ENCODE data around the gene DAB2. TPM values are rescaled to one million over a fixed set of nuclear protein-coding genes. Genes with fewer than 3 reads are reported as not detected.

Gene DAB2
- total RNA-seq, 2 donors from 2014 or later: 96.8 to 133 TPM

DNA sequence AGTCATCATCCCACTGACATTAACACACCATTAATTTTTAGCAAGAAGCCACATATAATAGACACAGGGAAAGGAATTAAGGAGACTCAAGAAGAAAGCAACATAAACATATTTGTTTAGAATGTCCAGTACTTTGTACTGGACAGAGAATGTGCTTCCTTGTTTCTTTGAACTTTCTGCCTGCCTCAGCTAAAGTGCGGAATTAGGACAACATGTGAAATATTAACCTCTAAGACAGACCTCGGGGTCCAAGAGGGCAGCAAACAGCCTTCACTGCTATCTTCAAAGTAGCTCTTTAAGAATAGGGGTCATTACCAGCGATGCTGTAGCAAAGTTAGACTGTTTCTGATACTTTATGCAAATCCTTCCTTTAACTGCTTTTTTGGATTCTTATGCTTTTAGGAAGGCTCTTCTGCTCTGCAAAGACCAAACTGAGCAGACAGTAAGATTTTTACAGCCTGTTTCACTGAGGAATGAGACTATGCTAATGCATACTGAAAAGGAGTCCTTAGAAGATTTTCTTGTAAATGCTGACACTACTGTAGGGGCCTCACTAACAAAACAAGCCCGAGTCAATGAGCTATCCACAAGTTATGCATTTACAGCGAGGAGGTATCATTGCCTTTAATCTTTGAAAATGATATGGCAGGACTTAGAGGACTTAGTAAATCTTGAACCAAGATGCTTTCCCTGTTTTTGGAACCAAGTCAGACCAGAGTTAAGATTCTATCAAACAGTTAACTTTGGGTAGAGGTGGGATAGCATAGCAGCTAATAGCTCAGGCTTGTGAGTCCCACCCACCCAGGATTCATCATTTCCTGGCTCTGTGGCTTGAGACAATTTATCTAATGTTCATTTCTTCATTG is 23.8 kb downstream of the DAB2 start:
- intact Hi-C loops (cut with DNase I): no loop called here

DNA sequence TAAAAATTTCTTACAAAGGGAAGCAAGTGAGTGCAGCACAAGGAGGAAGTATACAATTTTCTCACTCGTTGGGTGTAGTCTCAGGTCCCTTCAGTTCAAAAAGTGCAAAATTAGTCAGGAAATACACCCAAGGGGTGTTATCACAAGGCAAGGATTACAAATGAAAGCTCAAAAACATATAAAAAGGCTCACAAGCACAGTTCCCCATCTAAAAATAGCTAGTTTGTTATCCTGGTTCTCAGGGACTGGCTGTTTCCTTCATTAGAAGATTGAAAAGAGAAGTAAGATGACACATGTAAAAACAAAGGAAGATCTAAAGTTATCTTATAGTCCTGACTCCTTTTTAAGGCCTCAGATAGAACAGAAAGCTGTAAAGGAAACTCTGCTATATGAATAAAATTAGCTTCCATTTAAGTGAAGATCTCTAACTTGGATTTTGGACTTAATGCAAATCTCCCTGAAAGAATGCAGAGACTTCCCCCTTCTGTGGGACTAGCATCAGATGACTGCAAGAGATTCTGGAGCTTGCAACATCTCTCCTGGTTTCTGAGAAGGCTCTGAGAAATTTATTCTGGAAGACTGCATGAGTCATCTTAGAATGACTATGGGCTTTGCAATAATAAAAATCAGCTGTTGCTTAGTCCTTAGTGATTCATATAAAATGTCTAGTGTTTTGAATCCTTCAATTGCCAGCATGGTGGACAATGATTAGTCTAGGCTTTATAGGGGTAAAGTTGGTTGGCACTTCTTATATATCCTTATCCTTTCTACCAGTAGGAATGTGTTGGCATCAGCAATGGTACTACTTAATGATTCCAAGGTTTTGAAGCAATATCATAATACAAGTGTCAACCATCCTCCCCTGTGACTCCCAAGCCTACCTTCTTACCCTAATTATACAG is 25.4 kb downstream of the DAB2 start:
- no peak for DNase-seq (ENCODE audit: low spot score)
- intact Hi-C loops (cut with DNase I): no loop called here

More for the DNA sequence above, 23.8 kb downstream of the DAB2 start:
- no peak for DNase-seq (ENCODE audit: low spot score)

DNA sequence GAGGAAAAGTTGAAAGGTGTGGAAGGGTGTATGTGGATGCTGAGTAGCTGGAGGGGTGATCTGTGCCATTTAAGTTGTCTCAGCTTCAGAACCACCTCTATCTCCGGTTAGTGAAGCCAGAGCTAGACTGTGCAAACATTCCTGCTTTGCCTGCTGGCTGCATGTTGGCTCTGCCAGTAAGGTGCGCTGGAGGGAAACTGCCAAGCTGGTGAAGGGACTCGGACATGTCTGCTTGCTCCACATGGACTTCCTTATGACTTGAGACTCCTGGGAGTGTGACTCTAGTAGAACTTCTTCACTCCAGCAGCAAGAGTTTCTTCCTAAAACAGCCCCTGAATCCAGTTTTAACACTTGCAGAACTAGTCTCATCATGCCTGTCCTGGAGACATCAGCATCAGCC is 27.9 kb downstream of the DAB2 start:
- no peak for DNase-seq (ENCODE audit: low spot score)
- intact Hi-C loops (cut with DNase I): no loop called here

DNA sequence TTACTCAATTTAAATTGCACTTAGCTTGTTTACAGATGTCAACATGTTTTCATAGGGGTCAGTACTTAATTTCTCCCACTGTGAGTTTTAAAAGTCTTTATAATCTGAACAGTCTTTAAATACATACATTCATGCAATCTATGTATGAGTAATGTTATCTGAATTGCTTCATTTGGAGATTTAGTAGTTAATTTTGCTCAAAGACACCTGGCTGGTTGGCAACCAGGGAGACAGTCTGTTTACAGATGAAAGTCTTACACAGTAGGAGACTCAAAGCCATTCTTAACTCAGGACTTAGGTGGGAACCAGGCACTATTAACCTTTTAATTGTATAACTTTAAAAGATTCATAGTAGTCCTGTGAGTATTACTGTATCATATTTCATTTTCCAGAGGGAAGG is 29.3 kb downstream of the DAB2 start:
- intact Hi-C loops (cut with DNase I): no loop called here

DNA sequence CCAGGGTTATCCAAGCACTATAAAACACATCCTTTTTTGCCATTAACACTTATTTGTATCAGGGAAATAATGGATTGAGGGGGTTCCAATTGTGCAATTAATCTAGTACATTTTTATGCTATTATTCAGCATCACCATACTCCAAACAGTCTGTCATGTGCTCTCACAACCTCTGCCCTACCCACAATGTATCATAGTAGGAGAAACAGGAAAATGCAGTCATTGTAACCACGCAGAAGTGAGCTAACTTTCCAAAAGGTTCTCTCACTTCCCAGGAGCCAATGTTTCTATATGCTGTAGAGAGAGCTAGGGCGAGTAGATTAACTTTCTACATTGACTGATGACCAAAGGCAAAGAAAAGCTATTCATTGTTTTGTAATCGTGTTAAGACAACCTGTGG is 29.8 kb downstream of the DAB2 start:
- intact Hi-C loops (cut with DNase I): no loop called here
- DNase-seq (ENCODE audit: low spot score): no peak

More for the DNA sequence above, 29.3 kb downstream of the DAB2 start:
- no peak for DNase-seq (ENCODE audit: low spot score)

DNA sequence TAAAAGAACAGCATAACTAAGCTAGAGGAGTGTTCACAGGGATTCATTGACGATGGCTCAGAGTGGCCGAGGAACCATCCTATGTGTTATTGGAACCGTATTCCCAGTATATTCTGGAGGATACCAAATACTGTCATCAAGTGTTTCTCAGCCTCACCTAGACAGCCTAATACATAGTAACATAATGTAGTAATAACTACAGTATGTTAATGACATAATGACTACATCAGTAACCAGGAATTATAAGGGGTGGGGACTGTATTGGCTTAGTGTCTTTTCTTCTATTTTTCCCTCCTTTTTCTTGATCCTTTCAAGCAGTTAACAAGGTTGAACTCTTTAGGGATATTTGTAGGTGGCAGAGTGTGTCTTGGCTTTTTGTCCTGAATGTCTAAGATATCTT is 33.8 kb downstream of the DAB2 start:
- intact Hi-C loops (cut with DNase I): no loop called here
- DNase-seq (ENCODE audit: low spot score): no peak

DNA sequence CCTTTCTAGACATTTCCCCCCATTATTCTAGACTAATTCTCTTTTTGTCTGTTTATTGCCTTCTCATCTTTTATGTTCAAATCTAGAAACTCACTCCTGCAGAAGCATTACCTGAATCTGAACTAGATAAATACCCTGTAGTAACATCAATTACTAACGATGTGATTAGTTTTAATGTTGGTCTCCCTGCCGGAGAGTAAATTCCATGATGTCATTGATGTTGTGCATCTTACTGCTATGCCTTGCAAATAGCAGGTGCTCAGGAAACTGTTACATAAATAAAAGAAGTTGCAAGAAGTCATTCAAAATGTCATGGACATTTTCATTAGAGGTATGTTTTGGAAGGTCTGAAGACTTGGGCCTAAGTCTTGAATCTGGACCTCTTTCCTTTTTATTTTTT is 37.5 kb downstream of the DAB2 start:
- no peak for DNase-seq (ENCODE audit: low spot score)
- intact Hi-C loops (cut with DNase I): no loop called here

DNA sequence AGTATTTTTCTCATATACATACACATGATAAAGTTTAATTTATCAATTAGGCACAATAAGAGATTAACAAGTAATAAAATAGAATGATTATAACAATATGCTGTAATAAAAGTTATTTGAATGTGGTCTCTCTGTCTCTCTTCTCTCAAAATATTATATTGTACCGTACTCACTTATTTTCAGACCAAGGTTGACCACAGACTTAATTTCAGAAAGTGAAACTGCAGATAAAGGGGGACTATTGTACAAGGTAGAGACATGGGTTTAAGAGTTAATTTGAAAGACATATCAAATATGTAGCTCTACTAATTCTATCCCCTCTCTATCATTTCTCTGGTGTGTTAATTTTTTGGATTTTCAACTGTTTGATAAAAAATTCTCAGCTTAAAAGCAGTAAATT is 40.5 kb downstream of the DAB2 start:
- DNase-seq (ENCODE audit: low spot score): no peak
- intact Hi-C loops (cut with DNase I): no loop called here

DNA sequence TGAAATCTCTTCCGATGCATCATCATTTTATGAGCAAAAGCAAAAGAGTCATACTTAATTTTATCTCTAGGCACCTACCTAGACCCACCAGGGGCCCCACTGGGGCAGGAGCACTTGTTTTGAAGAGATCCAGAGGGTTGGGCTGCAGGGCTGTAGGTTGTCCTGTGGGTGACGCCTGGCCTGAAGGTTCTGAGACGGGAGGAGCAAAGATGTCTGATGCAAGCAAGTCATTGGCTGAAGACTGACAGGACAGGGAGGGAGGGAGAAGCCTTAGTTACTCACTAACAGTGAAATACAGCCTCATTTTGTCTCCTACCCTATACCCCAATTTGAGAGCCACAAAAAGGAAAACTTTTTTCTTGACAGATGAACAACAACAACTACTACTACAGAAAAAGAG is 43.4 kb downstream of the DAB2 start:
- intact Hi-C loops (cut with DNase I): no loop called here
- no peak for DNase-seq (ENCODE audit: low spot score)

DNA sequence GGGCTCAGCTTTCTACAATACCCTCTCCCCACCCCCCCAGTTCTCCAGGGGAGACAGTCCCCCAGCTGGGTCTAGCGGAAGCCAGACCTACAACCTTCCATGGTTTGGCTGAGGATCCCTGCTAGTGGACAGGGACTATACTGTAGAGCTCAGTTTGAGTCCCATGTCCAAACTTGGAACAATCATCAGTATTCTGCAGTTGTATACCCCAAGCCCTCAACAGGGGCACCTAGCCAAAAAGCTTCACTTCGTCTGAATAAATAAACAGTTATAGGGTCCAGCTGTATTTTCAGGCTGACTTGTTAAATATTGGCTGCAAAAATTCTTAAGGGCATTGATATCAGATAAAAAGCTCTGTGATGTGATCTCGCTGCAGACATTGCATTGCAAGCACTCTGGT is 45.1 kb downstream of the DAB2 start:
- intact Hi-C loops (cut with DNase I): loop anchor here in 1 of 2 donors (5.0 kb wide), 1 partner anchor 188 kb away; no protein-coding TSS in a partner anchor

DNA sequence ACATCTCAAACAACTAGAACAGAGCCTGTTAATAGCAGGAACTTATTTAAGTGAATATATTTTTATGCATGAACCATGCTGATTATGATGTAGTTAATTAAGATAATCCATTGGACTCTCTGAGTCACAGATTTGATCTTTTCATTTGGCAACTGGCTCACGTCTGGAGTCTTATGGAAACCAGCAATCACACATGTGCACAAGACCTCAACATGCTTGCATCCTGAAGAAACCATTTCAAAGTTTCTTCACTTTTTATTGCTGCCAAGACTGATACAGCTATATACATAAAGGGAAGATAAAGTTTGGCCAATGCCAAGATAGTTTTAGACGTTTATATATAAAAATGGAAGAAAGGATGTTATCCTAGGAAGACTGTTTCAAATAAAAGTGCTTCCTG is 47.2 kb downstream of the DAB2 start:
- no peak for DNase-seq (ENCODE audit: low spot score)
- intact Hi-C loops (cut with DNase I): loop anchor here in 1 of 2 donors (5.0 kb wide), 1 partner anchor 190 kb away; no protein-coding TSS in a partner anchor

More for the DNA sequence above, 45.1 kb downstream of the DAB2 start:
- DNase-seq (ENCODE audit: low spot score): no peak

DNA sequence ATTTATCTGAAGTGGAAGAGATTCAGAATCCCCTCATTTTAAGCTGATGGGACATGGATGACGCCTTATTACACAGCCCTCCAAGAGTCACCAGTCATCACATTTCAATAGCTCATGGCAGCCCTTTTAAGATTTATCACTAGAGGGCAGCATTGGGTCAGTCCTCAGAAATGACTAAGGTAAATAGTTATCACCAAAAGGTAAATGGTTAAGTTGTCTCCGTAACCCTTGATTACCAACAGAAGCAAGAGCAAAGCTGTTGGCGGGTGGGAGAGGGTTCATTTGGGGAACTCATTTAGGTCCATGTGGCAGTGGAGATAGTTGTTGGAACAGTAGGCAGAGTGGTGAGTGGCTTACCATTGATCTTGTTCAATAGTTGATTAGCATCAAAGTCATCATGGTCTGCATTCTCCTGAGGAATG is 48.5 kb downstream of the DAB2 start:
- intact Hi-C loops (cut with DNase I): loop anchor here in 1 of 2 donors (5.0 kb wide), 1 partner anchor 191 kb away; no protein-coding TSS in a partner anchor
- no peak for DNase-seq (ENCODE audit: low spot score)

DNA sequence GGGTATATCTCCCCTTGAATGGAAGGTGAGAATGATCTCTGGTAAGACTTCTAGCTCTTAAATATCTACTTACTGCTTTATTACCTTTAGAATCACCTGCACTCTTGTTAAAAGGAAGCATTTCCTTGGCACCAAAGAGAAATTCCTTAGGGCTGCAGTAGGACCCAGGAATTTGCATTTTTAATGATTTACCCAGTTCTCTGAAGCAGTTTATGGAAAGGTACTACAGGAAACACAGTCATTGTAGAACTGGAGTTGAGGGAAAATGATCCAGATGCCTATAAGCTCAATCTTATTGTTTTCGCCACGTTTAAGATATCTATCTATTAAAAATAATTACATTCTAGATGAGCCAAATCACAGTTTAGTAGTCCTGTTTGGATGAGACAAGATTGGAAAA is 51.0 kb downstream of the DAB2 start:
- DNase-seq (ENCODE audit: low spot score): no peak
- intact Hi-C loops (cut with DNase I): no loop called here

DNA sequence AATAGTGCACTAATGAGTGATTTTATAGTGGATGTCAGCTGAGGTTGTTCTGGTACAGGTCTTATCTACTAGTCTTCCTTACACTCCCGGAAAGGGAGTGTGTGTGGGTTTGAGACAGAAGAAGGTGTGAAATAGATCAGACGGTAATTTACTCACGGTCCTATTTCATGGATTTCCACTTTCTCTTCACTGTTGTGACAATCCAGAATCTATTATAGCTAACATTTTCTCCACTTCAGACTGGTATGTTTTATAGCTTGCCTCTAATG is 53.5 kb downstream of the DAB2 start:
- no peak for DNase-seq (ENCODE audit: low spot score)
- intact Hi-C loops (cut with DNase I): no loop called here

DNA sequence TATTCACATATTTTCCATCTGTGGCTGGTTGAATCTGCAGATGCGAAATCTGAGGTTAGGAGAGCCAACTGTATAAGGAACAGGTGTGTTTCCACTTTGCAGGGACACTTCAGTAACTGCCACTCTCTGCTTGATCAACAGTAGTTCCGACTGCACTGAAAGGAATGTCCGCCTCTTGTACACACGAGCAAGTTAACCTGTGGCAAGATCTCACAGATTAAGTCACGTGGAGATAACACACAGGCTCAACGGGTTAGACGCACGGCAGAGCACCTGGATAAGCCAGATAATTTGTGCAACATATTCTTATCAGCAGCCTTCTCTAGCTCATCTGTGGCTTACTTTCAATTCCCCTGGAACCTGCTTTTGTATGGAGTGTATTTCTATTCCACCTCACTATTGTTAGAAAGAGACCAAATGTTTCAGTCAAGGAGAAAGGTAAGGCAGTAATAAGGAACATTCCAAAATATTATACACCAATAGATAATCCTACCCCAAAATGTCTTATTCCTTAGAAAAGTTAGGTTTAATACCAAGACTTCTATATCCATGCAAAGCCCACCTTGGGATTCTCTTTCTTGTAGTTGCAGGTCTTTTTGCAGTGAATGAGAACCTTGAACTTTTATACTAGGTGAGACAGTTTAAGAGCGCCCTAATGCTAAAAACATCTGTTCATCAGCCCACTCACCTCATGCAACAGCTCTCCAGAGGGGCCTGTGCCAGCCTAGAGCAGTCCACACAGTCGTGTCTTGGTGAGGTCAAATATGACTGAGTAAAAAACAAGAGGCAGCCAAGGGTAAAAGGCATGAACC is 54.0 kb downstream of the DAB2 start:
- no peak for DNase-seq (ENCODE audit: low spot score)
- intact Hi-C loops (cut with DNase I): no loop called here

DNA sequence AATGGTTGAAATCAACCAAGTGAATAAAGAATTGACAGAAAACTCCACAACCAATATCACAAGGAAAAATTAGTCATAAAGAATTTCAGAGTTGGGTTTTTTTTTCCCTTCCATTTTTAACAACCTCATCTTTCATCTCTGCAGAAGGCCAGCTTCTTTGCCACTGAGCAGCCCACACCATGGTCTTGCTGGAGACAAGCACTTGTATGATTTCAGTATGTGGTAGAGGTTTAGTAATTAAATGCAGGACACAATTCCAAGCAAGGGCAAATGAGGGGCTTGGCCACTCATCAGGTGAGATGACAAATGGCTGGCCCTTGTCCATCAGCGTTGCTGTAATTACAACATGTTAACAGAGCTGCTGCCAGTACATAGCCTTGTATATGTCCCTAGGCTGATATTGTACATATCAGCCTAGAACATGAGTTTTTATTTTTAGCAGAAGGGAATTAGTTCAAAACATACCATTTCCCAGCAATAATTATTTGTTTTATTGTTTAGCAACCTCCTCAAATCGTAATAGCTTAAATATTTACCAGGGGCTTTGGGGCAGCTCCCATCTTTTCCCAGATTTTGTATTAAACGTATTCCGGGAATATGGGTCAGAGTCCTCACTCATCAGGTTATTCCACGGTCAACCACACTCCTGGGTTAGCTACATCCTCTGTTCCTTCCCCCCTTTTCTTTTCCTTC is 55.5 kb downstream of the DAB2 start:
- intact Hi-C loops (cut with DNase I): no loop called here
- DNase-seq (ENCODE audit: low spot score): no peak

DNA sequence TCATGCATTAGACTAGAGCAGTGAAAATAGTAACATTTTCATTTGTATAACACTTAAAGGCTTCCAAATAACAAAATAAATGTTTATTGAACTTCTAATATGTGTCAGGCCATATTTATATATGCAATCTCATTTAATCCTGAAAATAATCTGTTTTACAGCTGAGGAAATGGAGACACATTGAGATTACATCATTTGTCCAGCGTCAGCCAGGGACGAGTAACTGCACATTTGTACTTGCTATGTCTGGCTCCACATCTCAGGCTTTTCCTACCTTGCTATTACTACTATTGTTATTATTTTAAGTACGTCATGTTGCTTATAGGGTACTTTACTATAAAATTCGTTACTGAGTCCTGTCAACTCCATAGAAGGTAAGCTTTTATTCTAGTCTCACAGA is 56.7 kb downstream of the DAB2 start:
- intact Hi-C loops (cut with DNase I): no loop called here
- DNase-seq (ENCODE audit: low spot score): no peak

DNA sequence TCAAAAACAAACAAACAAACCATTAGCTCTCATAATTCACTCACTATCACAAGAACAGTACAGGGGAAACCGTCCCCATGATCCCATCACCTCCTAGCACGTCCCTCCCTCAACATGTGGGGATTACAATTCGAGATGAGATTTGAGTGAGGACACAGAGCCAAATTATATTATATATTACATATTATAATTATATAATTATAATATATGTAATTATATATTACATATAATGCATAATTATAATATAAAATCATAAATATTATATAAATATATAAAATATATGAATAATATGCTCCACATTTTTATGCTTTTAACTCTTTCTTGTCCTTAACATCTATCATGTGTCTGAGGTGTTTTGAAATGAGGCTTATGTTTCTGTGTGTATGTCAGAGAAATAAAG is 57.1 kb downstream of the DAB2 start:
- no peak for DNase-seq (ENCODE audit: low spot score)
- intact Hi-C loops (cut with DNase I): no loop called here

DNA sequence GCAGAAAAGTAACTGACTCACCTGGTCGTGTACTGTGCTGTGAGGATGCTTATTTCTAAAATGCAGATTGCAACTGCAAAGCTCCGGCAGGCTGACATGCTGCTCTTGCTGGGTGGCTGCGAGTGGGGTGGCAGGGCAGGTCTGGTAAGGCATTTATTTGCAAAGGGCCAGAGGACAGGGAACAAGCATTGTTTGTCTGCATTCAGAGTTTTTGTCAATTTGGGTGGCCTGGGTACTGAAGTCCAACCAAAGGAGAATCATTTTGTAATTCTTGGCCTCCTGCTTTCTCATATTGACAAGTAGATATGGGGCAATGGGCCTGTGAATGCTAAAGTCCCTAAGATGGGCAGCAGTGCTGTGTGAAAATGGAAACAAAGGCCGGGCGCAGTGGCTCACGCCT is 60.4 kb downstream of the DAB2 start, which contains the start of gene C9:
TSS of gene C9 (minus strand) at position 129 of the 400 bp plus-strand sequence. CDS start at position 98, 31 bp downstream.
- intact Hi-C loops (cut with DNase I): no loop called here
- no peak for DNase-seq (ENCODE audit: low spot score)

All from posterior vena cava (tissue), 2 donors.